HG03097 (cell line): ENCODE data around the gene CEP68.

Experiments
- ATAC-seq: cut with Tn5 transposase; IDR thresholded peaks from one replicate; pipeline ENCODE4 v1.9.1; 2021; ENCODE audit not compliant: unreplicated experiment, low FRiP score

CEP68 gene

GRCh38 chr2:65075605-65076344, 19.6 kb downstream of the CEP68 start:
- ATAC-seq: no peak

- ATAC-seq: no peak
These were observed 20.1 kb downstream of the CEP68 start for GRCh38 chr2:65076345-65076710.

- no peak for ATAC-seq
These were observed 21.7 kb downstream of the CEP68 start for GRCh38 chr2:65077898-65078297.

- ATAC-seq: no peak
These were observed 22.8 kb downstream of the CEP68 start for GRCh38 chr2:65079017-65079416.

GRCh38 chr2:65081232-65081685, 25.0 kb downstream of the CEP68 start:
- no peak for ATAC-seq

- ATAC-seq: no peak
These were observed 28.9 kb downstream of the CEP68 start for GRCh38 chr2:65085148-65085547.

GRCh38 chr2:65092791-65093190, 36.6 kb downstream of the CEP68 start:
- ATAC-seq: no peak

- no peak for ATAC-seq
These were observed 37.0 kb downstream of the CEP68 start for GRCh38 chr2:65093211-65093610.

GRCh38 chr2:65096948-65097347, 40.7 kb downstream of the CEP68 start:
- ATAC-seq: no peak

- no peak for ATAC-seq
These were observed 41.6 kb downstream of the CEP68 start for GRCh38 chr2:65097844-65098243.

- ATAC-seq: no peak
These were observed 42.5 kb downstream of the CEP68 start for GRCh38 chr2:65098741-65099140.

- ATAC-seq: no peak
These were observed 44.9 kb downstream of the CEP68 start for GRCh38 chr2:65101071-65101470.

- ATAC-seq: no peak
These were observed 46.9 kb downstream of the CEP68 start for GRCh38 chr2:65103013-65103715.

GRCh38 chr2:65107530-65107929, 51.3 kb downstream of the CEP68 start:
- ATAC-seq: no peak

GRCh38 chr2:65108780-65109179, 52.6 kb downstream of the CEP68 start:
- ATAC-seq: no peak

GRCh38 chr2:65112633-65113032, 56.4 kb downstream of the CEP68 start:
- ATAC-seq: no peak

GRCh38 chr2:65113229-65113628, 57.0 kb downstream of the CEP68 start:
- ATAC-seq: no peak

- ATAC-seq: no peak
These were observed 57.6 kb downstream of the CEP68 start for GRCh38 chr2:65113816-65114215.

GRCh38 chr2:65114921-65115320, 58.7 kb downstream of the CEP68 start:
- ATAC-seq: no peak

- no peak for ATAC-seq
These were observed 60.4 kb downstream of the CEP68 start for GRCh38 chr2:65116645-65117044.

- no peak for ATAC-seq
These were observed 64.9 kb downstream of the CEP68 start for GRCh38 chr2:65120990-65121693.

- ATAC-seq: no peak
These were observed 66.1 kb downstream of the CEP68 start for GRCh38 chr2:65122313-65122712.
